Neural cell (in vitro differentiated cells): Measurements from ENCODE around the gene SUN5.

Experiments used
- EZH2 ChIP-seq: fragments of 200-600, 300-800 bp; shearing (Covaris generic), sonication (generic); IDR thresholded peaks from 2 replicates; pipeline ENCODE4 v1.6.1; 2014; ENCODE audit warnings: antibody characterized with exemption, low read length, borderline replicate concordance, mild to moderate bottlenecking; ENCODE audit not compliant: insufficient read depth, poor library complexity, severe bottlenecking
- POLR2AphosphoS5 ChIP-seq: IDR thresholded peaks from 2 replicates; pipeline ENCODE4 v1.6.1; 2012
- TAF1 ChIP-seq: IDR thresholded peaks from 2 replicates; pipeline ENCODE4 v1.6.1; 2012; ENCODE audit warnings: low read depth
- TF ChIP-seq, protein P1 (sequence below): fragments of 450-650 bp; IDR thresholded peaks from 2 replicates; pipeline ENCODE4 v1.5.1; 2014; ENCODE audit warnings: antibody characterized with exemption, mild to moderate bottlenecking, moderate library complexity; ENCODE audit not compliant: poor library complexity, severe bottlenecking

DNA sequence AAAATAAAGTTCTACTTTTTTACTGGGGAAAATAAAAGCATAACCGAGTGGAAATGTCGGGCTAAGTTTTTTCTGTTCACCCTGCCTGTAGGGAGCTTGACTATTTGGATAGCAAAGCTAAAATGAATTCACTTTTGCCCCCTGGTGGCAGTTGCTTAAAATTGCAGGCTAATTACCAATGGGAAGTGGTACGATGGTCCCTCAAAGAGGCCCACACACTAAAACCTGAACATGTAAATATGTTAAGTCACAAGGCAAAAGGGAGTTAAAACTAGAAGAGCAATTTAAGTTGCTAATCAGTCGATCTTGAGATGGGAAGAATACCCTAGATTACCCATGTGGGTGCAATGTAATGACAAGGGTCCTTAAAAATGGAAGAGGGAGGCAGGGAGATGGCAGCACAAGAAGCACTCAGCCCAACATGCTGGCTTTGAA lies 916 bp upstream of the SUN5 start:
- TF ChIP-seq TAF1, result no peak
- TF ChIP-seq, protein P1, sequence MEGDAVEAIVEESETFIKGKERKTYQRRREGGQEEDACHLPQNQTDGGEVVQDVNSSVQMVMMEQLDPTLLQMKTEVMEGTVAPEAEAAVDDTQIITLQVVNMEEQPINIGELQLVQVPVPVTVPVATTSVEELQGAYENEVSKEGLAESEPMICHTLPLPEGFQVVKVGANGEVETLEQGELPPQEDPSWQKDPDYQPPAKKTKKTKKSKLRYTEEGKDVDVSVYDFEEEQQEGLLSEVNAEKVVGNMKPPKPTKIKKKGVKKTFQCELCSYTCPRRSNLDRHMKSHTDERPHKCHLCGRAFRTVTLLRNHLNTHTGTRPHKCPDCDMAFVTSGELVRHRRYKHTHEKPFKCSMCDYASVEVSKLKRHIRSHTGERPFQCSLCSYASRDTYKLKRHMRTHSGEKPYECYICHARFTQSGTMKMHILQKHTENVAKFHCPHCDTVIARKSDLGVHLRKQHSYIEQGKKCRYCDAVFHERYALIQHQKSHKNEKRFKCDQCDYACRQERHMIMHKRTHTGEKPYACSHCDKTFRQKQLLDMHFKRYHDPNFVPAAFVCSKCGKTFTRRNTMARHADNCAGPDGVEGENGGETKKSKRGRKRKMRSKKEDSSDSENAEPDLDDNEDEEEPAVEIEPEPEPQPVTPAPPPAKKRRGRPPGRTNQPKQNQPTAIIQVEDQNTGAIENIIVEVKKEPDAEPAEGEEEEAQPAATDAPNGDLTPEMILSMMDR, result no peak
- TF ChIP-seq POLR2AphosphoS5, result no peak
- no peak for TF ChIP-seq EZH2
